ENCODE data around the gene ATP8B1. TPM values are rescaled to one million over a fixed set of nuclear protein-coding genes. Genes with fewer than 3 reads are reported as not detected.
A peak's percentile ranks its signal among the peaks of the same experiment; 100 is the strongest.

ATP8B1 gene
- total and polyA plus RNA-seq, 9 of the 15 experiments (the other 6 are each of a cell fraction or from before 2014, with no cell fraction given) = 0.01 to 0.22 (median 0.03) TPM; not detected in 3

DNA sequence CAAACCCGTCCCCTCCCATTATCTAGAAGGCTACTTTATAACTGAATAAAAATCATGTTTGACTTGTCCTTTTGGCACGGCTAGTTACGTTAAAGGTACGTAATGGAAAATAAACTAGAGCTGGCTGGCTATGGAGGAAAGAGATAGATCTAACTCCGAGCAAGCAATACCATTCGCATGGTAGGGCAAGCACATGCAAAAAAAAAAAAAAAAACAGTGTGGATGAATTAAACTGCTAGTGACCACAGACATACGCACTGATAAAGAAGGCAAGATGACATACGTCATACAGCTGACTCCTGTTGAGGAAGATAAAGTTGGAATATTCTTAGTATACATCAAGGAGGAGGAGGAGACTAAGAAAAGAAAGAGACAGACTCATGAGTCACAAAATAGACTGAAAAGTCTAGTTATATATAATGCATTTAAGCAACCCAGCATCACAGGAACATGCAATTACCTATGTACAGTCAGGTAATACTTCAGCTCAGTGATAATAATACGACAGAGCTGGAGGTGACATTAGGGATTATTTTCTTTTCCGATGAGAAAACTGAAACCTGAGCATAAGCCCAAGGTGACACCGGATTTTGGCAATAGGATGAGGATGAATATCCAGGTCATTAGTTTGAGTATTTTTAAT is 143.5 kb downstream of the ATP8B1 start (continued):
- TF ChIP-seq ZBTB17 (CRISPR knock-in tag; IDR thresholded peaks at IDR 0.05) = no peak
- TF ChIP-seq CBFA2T2 (conservative IDR thresholded peaks at IDR 0.05) = peak; percentile 93
- TF ChIP-seq CBX5 (IDR thresholded peaks at IDR 0.05; ENCODE audit: borderline replicate concordance, low read depth) = no peak
- TF ChIP-seq ZNF316 (IDR thresholded peaks at IDR 0.05) = no peak
- TF ChIP-seq FOSL1 (tag; conservative IDR thresholded peaks at IDR 0.05) = peak; percentile 84
- no peak; a peak in 1 of 4 replicates for TF ChIP-seq TEAD1 (CRISPR knock-in tag; IDR thresholded peaks at IDR 0.05)
- TF ChIP-seq, protein P1, sequence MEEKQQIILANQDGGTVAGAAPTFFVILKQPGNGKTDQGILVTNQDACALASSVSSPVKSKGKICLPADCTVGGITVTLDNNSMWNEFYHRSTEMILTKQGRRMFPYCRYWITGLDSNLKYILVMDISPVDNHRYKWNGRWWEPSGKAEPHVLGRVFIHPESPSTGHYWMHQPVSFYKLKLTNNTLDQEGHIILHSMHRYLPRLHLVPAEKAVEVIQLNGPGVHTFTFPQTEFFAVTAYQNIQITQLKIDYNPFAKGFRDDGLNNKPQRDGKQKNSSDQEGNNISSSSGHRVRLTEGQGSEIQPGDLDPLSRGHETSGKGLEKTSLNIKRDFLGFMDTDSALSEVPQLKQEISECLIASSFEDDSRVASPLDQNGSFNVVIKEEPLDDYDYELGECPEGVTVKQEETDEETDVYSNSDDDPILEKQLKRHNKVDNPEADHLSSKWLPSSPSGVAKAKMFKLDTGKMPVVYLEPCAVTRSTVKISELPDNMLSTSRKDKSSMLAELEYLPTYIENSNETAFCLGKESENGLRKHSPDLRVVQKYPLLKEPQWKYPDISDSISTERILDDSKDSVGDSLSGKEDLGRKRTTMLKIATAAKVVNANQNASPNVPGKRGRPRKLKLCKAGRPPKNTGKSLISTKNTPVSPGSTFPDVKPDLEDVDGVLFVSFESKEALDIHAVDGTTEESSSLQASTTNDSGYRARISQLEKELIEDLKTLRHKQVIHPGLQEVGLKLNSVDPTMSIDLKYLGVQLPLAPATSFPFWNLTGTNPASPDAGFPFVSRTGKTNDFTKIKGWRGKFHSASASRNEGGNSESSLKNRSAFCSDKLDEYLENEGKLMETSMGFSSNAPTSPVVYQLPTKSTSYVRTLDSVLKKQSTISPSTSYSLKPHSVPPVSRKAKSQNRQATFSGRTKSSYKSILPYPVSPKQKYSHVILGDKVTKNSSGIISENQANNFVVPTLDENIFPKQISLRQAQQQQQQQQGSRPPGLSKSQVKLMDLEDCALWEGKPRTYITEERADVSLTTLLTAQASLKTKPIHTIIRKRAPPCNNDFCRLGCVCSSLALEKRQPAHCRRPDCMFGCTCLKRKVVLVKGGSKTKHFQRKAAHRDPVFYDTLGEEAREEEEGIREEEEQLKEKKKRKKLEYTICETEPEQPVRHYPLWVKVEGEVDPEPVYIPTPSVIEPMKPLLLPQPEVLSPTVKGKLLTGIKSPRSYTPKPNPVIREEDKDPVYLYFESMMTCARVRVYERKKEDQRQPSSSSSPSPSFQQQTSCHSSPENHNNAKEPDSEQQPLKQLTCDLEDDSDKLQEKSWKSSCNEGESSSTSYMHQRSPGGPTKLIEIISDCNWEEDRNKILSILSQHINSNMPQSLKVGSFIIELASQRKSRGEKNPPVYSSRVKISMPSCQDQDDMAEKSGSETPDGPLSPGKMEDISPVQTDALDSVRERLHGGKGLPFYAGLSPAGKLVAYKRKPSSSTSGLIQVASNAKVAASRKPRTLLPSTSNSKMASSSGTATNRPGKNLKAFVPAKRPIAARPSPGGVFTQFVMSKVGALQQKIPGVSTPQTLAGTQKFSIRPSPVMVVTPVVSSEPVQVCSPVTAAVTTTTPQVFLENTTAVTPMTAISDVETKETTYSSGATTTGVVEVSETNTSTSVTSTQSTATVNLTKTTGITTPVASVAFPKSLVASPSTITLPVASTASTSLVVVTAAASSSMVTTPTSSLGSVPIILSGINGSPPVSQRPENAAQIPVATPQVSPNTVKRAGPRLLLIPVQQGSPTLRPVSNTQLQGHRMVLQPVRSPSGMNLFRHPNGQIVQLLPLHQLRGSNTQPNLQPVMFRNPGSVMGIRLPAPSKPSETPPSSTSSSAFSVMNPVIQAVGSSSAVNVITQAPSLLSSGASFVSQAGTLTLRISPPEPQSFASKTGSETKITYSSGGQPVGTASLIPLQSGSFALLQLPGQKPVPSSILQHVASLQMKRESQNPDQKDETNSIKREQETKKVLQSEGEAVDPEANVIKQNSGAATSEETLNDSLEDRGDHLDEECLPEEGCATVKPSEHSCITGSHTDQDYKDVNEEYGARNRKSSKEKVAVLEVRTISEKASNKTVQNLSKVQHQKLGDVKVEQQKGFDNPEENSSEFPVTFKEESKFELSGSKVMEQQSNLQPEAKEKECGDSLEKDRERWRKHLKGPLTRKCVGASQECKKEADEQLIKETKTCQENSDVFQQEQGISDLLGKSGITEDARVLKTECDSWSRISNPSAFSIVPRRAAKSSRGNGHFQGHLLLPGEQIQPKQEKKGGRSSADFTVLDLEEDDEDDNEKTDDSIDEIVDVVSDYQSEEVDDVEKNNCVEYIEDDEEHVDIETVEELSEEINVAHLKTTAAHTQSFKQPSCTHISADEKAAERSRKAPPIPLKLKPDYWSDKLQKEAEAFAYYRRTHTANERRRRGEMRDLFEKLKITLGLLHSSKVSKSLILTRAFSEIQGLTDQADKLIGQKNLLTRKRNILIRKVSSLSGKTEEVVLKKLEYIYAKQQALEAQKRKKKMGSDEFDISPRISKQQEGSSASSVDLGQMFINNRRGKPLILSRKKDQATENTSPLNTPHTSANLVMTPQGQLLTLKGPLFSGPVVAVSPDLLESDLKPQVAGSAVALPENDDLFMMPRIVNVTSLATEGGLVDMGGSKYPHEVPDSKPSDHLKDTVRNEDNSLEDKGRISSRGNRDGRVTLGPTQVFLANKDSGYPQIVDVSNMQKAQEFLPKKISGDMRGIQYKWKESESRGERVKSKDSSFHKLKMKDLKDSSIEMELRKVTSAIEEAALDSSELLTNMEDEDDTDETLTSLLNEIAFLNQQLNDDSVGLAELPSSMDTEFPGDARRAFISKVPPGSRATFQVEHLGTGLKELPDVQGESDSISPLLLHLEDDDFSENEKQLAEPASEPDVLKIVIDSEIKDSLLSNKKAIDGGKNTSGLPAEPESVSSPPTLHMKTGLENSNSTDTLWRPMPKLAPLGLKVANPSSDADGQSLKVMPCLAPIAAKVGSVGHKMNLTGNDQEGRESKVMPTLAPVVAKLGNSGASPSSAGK (IDR thresholded peaks at IDR 0.05) = peak; percentile 56; the same call in 1 of the 2 replicates
- no peak for TF ChIP-seq ZKSCAN3 (CRISPR knock-in tag; IDR thresholded peaks at IDR 0.05)
- no peak for TF ChIP-seq KLF13 (tag; IDR thresholded peaks at IDR 0.05; ENCODE audit: borderline replicate concordance, low read depth)
- TF ChIP-seq, protein P2, sequence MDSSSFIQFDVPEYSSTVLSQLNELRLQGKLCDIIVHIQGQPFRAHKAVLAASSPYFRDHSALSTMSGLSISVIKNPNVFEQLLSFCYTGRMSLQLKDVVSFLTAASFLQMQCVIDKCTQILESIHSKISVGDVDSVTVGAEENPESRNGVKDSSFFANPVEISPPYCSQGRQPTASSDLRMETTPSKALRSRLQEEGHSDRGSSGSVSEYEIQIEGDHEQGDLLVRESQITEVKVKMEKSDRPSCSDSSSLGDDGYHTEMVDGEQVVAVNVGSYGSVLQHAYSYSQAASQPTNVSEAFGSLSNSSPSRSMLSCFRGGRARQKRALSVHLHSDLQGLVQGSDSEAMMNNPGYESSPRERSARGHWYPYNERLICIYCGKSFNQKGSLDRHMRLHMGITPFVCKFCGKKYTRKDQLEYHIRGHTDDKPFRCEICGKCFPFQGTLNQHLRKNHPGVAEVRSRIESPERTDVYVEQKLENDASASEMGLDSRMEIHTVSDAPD (CRISPR knock-in tag; IDR thresholded peaks at IDR 0.05) = no peak
- no peak for TF ChIP-seq ZNF133 (CRISPR knock-in tag; IDR thresholded peaks at IDR 0.05)
- peak; percentile 46 for TF ChIP-seq HDAC3 (IDR thresholded peaks at IDR 0.05; ENCODE audit: borderline replicate concordance, partially characterized antibody)
- TF ChIP-seq RFX1 (IDR thresholded peaks at IDR 0.05) = no peak
- no peak for TF ChIP-seq U2AF2 (optimal IDR thresholded peaks at IDR 0.05; ENCODE audit: low read depth, low read length)
- TF ChIP-seq ZNF764 (CRISPR knock-in tag; IDR thresholded peaks at IDR 0.05; ENCODE audit: low read depth) = no peak
- TF ChIP-seq ZNF12 (CRISPR knock-in tag; IDR thresholded peaks at IDR 0.05) = no peak
